ENCODE data around the gene SLC23A3. TPM values are rescaled to one million over a fixed set of nuclear protein-coding genes. Genes with fewer than 3 reads are reported as not detected.

SLC23A3 gene
- polyA plus RNA-seq, 1 experiment: 0.53 TPM

- no peak overlapping the region for H3K4me3 ChIP-seq (ENCODE audit: low read depth, low read length)
- TF ChIP-seq, protein P1, sequence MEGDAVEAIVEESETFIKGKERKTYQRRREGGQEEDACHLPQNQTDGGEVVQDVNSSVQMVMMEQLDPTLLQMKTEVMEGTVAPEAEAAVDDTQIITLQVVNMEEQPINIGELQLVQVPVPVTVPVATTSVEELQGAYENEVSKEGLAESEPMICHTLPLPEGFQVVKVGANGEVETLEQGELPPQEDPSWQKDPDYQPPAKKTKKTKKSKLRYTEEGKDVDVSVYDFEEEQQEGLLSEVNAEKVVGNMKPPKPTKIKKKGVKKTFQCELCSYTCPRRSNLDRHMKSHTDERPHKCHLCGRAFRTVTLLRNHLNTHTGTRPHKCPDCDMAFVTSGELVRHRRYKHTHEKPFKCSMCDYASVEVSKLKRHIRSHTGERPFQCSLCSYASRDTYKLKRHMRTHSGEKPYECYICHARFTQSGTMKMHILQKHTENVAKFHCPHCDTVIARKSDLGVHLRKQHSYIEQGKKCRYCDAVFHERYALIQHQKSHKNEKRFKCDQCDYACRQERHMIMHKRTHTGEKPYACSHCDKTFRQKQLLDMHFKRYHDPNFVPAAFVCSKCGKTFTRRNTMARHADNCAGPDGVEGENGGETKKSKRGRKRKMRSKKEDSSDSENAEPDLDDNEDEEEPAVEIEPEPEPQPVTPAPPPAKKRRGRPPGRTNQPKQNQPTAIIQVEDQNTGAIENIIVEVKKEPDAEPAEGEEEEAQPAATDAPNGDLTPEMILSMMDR (IDR thresholded peaks at IDR 0.05; ENCODE audit: low read depth, low read length): no peak
- no peaks in the 10 kb centered on the region for H3K27me3 ChIP-seq (ENCODE audit: control insufficient read depth, insufficient read depth, low read length)
- H3K27ac ChIP-seq (ENCODE audit: low read depth, low read length): no peak overlapping the region
- ChIA-PET POLR2A (interaction anchor here (0.9 kb wide), 1 partner anchor 18 kb away, joined by 4 read pairs; no protein-coding TSS in a partner anchor), CTCF (interaction anchor here (0.6 to 2.6 kb wide), 7 partner anchors 35 to 603 kb away, joined by 3 to 22 read pairs (median 4); partner anchors contain the start of genes CRYBA2 and PLCD4)
- H3K9me3 ChIP-seq (ENCODE audit: control insufficient read depth, insufficient read depth, low read length): no peaks in the 10 kb centered on the region; the same call in 1 of the 2 replicates
- DNase-seq (ENCODE audit: low read depth, low spot score): no peak
These were observed 41.1 kb upstream of the SLC23A3 start for GRCh38 chr2:219210886-219211362.

DNA sequence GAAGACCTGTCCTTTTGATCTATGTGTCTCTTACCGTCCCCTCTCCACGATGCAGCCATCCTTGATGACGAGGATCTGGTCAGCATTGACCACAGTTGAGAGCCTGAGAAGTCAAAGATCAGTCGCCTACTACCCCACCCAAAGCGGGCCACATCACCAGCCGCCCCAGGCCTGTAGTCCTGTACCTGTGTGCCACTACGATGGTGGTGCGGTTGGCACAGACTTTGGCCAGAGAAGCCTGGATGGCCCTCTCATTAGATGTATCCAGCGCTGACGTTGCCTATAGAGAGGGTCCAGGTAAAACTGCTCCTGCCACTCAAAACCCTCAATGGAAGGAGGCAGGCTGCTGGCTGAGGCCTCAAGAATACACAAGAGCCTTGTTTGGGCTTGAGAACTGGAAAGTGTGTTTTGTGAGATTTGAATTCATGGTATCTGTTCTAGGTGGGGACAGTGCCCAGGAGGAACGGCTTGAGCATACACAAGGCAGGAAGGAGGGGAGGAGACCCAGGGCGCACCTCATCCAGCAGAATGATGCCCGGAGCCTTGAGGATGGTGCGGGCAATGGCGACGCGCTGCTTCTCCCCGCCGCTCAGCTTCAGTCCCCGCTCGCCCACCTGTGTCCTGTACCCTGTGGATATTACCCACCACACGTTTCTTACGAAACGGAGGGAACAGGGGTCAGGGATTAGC is 40.5 kb upstream of the SLC23A3 start:
- ChIA-PET CTCF (no interaction called here), POLR2A (interaction anchor here (0.9 kb wide), 1 partner anchor 18 kb away, joined by 4 read pairs; no protein-coding TSS in a partner anchor)
- Histone ChIP-seq H3K27me3 (ENCODE audit: control insufficient read depth, insufficient read depth, low read length) (no peaks in the 10 kb centered on the region), H3K4me3 (ENCODE audit: low read depth, low read length) (no peak overlapping the region), H3K27ac (ENCODE audit: low read depth, low read length) (no peak overlapping the region), H3K9me3 (ENCODE audit: control insufficient read depth, insufficient read depth, low read length) (no peaks in the 10 kb centered on the region; the same call in 1 of the 2 replicates)
- no peak for DNase-seq (ENCODE audit: low read depth, low spot score)
- TF ChIP-seq, protein P1 (IDR thresholded peaks at IDR 0.05; ENCODE audit: low read depth, low read length): no peak

- no peak for DNase-seq (ENCODE audit: low read depth, low spot score)
- no peaks in the 10 kb centered on the region for H3K27me3 ChIP-seq (ENCODE audit: control insufficient read depth, insufficient read depth, low read length)
- ChIA-PET CTCF (interaction anchor here (1.0 to 2.6 kb wide), 3 partner anchors 50 to 300 kb away, joined by 3 to 9 read pairs (median 6); partner anchors contain the start of gene NHEJ1), POLR2A (interaction anchor here (0.6 to 3.6 kb wide), 2 partner anchors 9 to 156 kb away, joined by 4 to 37 read pairs; partner anchors contain the start of gene ABCB6)
- TF ChIP-seq, protein P1 (IDR thresholded peaks at IDR 0.05; ENCODE audit: low read depth, low read length): no peak
- no peaks in the 10 kb centered on the region; the same call in none of the 2 replicates for H3K9me3 ChIP-seq (ENCODE audit: control insufficient read depth, insufficient read depth, low read length)
- H3K27ac ChIP-seq (ENCODE audit: low read depth, low read length): no peak overlapping the region
- no peak overlapping the region for H3K4me3 ChIP-seq (ENCODE audit: low read depth, low read length)
These were observed 39.7 kb upstream of the SLC23A3 start for GRCh38 chr2:219209236-219210195.

- no peaks in the 10 kb centered on the region for H3K27me3 ChIP-seq (ENCODE audit: control insufficient read depth, insufficient read depth, low read length)
- CTCF ChIA-PET: interaction anchor here (0.8 to 2.6 kb wide), 3 partner anchors 37 to 87 kb away, joined by 4 to 9 read pairs (median 6); partner anchors contain the start of gene NHEJ1
- POLR2A ChIA-PET: interaction anchor here (0.5 to 3.6 kb wide), 6 partner anchors 10 to 181 kb away, joined by 3 to 37 read pairs (median 3); partner anchors contain the start of genes ABCB6, ANKZF1 and ATG9A
- TF ChIP-seq, protein P1 (IDR thresholded peaks at IDR 0.05; ENCODE audit: low read depth, low read length): no peak
- DNase-seq (ENCODE audit: low read depth, low spot score): no peak
- H3K27ac ChIP-seq (ENCODE audit: low read depth, low read length): peak overlapping the region; percentile 39
- peak overlapping the region; percentile 83 for H3K4me3 ChIP-seq (ENCODE audit: low read depth, low read length)
- no peaks in the 10 kb centered on the region; the same call in none of the 2 replicates for H3K9me3 ChIP-seq (ENCODE audit: control insufficient read depth, insufficient read depth, low read length)
These were observed 38.3 kb upstream of the SLC23A3 start for GRCh38 chr2:219207884-219208740.

All from AG04450 (cell line).